ENCODE measurements around the gene PRPS1L1.

Gene PRPS1L1

DNA sequence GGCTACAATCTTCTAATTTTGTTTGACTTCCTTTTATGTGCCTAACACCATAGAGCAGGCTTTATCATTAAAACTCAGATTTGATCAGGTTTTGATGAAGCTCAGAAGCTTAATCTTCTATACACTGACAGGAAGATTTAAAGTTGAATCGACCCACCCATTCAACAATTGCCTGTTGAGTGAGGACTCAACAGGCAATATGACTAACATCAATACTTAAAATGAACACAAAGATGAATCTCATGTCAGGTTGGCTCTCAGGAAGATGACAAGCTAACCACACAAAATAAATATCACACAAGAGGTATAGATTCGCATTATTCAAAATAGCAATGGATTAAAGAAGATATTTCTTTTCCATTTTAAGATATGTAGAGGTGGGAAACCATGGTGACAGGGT lies 50.7 kb downstream of the PRPS1L1 start:
- Histone ChIP-seq H3K4me1 (no peaks in the 10 kb centered on the region), H4K20me1 (no peaks in the 10 kb centered on the region), H3K4me2 (no peak overlapping the region), H3K27me3 (no peaks in the 10 kb centered on the region), H3K4me3 (no peak overlapping the region), H3K9ac (no peak overlapping the region), H3K9me3 (0 out of 2 replicates have a peak, but pooled peaks cover 8% of the 10 kb centered on the region), H3K27ac (no peak overlapping the region), H3K36me3 (no peaks in the 10 kb centered on the region)
- no peak for TF ChIP-seq Cebpa-rat (IDR thresholded peaks at IDR 0.05)
